ENCODE measurements around the gene DCAF12. TPM values are rescaled to one million over a fixed set of nuclear protein-coding genes. Genes with fewer than 3 reads are reported as not detected.

Gene DCAF12
- polyA plus RNA-seq, 1 of the 3 experiments (the other 2 are of a cell fraction), result 20.8 TPM

GRCh38 chr9:34047864-34048726 is 78.4 kb downstream of the DCAF12 start:
- peak overlapping the region; percentile 97; the same call in 1 of the 2 replicates for H2AFZ ChIP-seq (ENCODE audit: low read depth)
- peaks cover 4% of the 10 kb centered on the region for H3F3A ChIP-seq (replicated peaks; ENCODE audit: insufficient read depth)
- H3K9ac ChIP-seq, result peak overlapping the region; percentile 94
- peak overlapping the region; percentile 95 to 96 for H3K27ac ChIP-seq (ENCODE audit: low read depth in 2 of 2, low read length in 1 of 2)
- ChIA-PET CTCF (interaction anchor here (0.8 to 1.8 kb wide), 6 partner anchors 15 to 204 kb away, joined by 3 to 4 read pairs (median 4); no protein-coding TSS in a partner anchor), POLR2A (interaction anchor here (0.7 to 2.7 kb wide), 7 partner anchors 15 to 209 kb away, joined by 3 to 8 read pairs (median 4); no protein-coding TSS in a partner anchor)
- peaks cover 56% of the 10 kb centered on the region for H3K79me2 ChIP-seq (ENCODE audit: insufficient read depth)
- H3K36me3 ChIP-seq (replicated peaks in 1 of 2; ENCODE audit: control insufficient read depth in 1 of 2, insufficient read depth in 2 of 2, low read length in 1 of 2), result peaks cover 0 to 7% of the 10 kb centered on the region in 2 experiments
- peak overlapping the region; percentile 78 to 99 for H3K4me3 ChIP-seq (ENCODE audit: low read depth in 2 of 2, low read length in 1 of 2)
- peaks cover 29% of the 10 kb centered on the region for H4K20me1 ChIP-seq (ENCODE audit: insufficient read depth)
- TF ChIP-seq RCOR1 (IDR thresholded peaks at IDR 0.05; ENCODE audit: low read length) (no peak), MAX (IDR thresholded peaks at IDR 0.05; ENCODE audit: low read depth) (no peak), IRF3 (IDR thresholded peaks at IDR 0.05; ENCODE audit: low read depth, low read length) (no peak)
- no peaks in the 10 kb centered on the region for H3K27me3 ChIP-seq (ENCODE audit: insufficient read depth)
- WGBS (ENCODE audit: low lambda C conversion rate), result 3% methylated on average over 29 of the region's 29 CpGs
- H3K4me1 ChIP-seq (ENCODE audit: control insufficient read depth in 1 of 2, insufficient read depth in 2 of 2, low read depth in 1 of 2, low read length in 1 of 2), result peaks cover 11% of the 10 kb centered on the region in 2 experiments; a peak in 2 of 4 replicates
- no peaks in the 10 kb centered on the region for H3K9me2 ChIP-seq
- H3K9me3 ChIP-seq, result no peaks in the 10 kb centered on the region
- peak; percentile 63 for DNase-seq
- H3K4me2 ChIP-seq, result peak overlapping the region; percentile 96

GRCh38 chr9:34046784-34047379 is 79.6 kb downstream of the DCAF12 start:
- H3K4me2 ChIP-seq, result peak overlapping the region; percentile 96
- peaks cover 11% of the 10 kb centered on the region in 2 experiments; a peak in 2 of 4 replicates for H3K4me1 ChIP-seq (ENCODE audit: control insufficient read depth in 1 of 2, insufficient read depth in 2 of 2, low read depth in 1 of 2, low read length in 1 of 2)
- peak overlapping the region in 1 of 2 experiments; percentile 10; a peak in 1 of 4 replicates for H3K27ac ChIP-seq (ENCODE audit: low read depth in 2 of 2, low read length in 1 of 2)
- peaks cover 68% of the 10 kb centered on the region for H3K79me2 ChIP-seq (ENCODE audit: insufficient read depth)
- WGBS (ENCODE audit: low lambda C conversion rate), result 85% methylated on average over 5 of the region's 5 CpGs
- H2AFZ ChIP-seq (ENCODE audit: low read depth), result no peak overlapping the region
- H3K9ac ChIP-seq, result peak overlapping the region; percentile 23; the same call in 1 of the 2 replicates
- H3K9me2 ChIP-seq, result no peaks in the 10 kb centered on the region
- no peaks in the 10 kb centered on the region for H3K9me3 ChIP-seq
- peaks cover 39% of the 10 kb centered on the region for H4K20me1 ChIP-seq (ENCODE audit: insufficient read depth)
- peaks cover 0 to 7% of the 10 kb centered on the region in 2 experiments for H3K36me3 ChIP-seq (replicated peaks in 1 of 2; ENCODE audit: control insufficient read depth in 1 of 2, insufficient read depth in 2 of 2, low read length in 1 of 2)
- CTCF ChIA-PET, result interaction anchor here (0.6 kb wide), 1 partner anchor 14 kb away, joined by 5 read pairs; no protein-coding TSS in a partner anchor
- no peak for TF ChIP-seq CTCF (IDR thresholded peaks at IDR 0.05)
- no peak for TF ChIP-seq IRF3 (IDR thresholded peaks at IDR 0.05; ENCODE audit: low read depth, low read length)
- TF ChIP-seq SIN3A (IDR thresholded peaks at IDR 0.05; ENCODE audit: borderline replicate concordance, low read depth, low read length), result no peak
- POLR2A ChIA-PET, result no interaction called here
- no peaks in the 10 kb centered on the region for H3F3A ChIP-seq (replicated peaks; ENCODE audit: insufficient read depth)
- no peaks in the 10 kb centered on the region for H3K27me3 ChIP-seq (ENCODE audit: insufficient read depth)
- peak; percentile 24 for DNase-seq
- H3K4me3 ChIP-seq (ENCODE audit: low read depth in 2 of 2, low read length in 1 of 2), result peak overlapping the region; percentile 78 to 99; a peak in 3 of 4 replicates

All from SK-N-SH (cell line).